NCI-H146 treated with DMSO at 0.1 percent for 48 hours (cell line): ENCODE measurements around the gene PCNX2.

ENCODE experiments used
- DNase-seq: peaks from one replicate; lab custom pipeline; 2025; ENCODE audit not compliant: unreplicated experiment; lab: John Stamatoyannopoulos, UW

The PCNX2 gene

DNA sequence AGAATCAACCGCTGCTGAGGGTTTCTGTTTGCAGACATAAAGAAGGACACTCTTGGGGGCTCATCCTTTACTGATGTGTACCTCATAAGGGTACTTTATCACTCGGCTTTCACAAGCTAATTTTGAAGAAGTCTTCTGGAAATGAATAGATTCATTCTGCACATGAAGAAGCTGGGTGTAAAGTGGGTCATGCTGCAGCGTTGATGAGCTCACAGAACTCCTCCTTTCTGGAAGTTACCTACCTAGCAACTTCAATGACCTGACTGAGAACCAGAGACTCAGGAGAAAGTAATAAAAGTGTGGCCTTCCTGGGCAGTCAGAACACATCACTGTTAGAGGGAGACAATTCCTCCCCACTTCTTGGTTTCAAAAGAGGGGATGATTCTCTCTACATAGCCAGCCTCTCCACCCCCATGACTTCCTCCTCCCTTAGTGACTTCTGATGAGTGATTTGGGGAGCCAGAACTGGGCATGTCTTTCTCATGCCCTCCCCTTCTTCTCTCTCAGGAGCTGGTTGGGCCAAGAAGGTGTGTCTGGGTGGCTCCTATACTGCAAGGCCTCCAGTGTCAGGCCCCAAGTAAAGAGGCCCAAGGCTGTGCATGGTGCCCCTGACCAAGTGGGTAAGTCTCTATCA, 27.0 kb downstream of the PCNX2 start:
- DNase-seq: no peak

DNA sequence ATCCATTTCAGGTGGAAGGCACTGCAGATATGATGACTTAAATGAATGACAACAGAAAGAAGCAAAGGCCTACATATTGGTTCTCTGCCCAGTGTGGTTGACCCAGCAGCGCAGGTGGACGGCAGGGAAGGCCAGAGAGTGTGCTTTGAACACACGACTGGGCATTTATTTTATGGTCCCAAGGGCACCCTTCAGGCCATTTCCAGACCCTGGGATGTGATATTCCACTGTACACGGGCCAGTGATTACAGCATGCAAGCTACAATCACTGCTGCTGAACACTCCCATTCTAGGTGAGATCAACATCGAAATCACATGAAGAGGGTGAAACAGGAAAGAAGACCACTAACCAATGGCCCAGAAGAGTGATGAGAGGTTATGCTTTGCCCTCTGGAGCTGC, 33.8 kb downstream of the PCNX2 start:
- DNase-seq: no peak

DNA sequence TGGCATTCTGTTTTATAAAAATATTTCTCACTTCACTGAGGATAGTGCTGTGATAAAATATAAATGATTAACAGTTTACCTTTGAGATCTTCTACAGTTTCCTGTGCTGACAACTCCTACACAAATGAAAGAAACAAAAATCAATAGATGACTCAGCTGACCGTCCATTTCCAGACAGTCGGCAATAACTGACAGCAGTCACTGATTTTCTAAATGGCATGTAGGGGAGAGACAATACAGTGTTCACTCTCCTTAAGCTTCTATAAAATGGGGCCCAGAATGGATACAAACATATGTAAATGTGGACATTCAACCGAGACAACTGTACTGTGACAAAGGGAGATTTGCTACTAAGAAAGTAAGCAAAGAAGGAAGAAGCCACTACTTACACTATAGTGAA, 34.3 kb downstream of the PCNX2 start:
- DNase-seq: peak; percentile 9

DNA sequence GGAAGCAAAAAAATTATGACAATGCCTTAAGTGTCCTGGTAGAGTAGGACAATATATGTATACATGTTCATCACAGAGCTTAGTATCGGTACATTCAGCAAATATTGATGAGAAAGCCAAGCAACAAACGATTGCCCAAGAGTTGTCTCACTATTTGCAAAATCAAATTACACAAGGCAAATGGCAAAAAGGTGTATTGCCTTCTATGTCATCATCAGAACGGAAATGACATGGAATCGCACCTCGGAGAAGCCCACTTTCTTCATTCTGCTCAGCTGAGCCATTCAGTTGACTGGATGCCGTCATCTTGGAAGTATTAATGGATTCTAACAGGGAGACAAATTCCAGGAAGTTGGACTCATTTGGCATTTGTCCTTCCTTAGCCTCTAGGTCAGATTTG, 37.7 kb downstream of the PCNX2 start:
- DNase-seq: no peak

DNA sequence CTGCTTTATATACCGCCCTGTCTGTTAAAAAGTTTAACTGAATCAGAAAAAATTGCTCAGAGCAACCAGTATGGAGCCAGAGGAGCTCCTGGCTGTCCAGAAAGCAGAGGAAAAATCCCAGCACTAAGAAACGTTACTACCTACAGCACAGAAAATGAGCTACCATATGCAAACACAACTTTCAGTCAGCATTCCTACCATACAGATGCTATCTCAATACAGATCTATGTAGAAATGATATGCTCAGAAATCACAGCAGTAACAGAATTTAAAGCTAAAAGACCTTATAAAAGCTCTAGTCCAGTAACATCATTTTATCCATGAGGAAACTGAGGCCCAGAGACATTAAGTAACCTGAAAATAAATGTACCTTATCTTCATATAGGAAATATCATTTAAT, 38.7 kb downstream of the PCNX2 start:
- no peak for DNase-seq

DNA sequence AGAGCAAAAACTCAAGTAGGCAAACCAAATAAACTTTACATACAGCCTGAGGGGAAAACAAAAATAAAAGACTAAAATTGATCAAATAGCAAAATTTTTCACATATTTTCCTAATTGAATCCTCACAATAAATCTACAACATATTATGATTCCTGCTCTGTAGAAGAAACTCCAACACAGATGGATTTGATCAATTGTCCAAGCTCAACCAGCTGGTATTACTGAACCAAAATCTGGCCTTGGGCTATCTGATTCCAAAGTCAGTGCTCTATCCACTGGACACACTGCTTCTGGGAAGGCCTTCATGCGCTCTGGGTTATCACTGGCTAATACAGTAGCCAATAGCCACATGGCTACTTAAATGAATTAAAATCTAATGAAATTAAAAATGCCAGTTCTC, 39.3 kb downstream of the PCNX2 start:
- no peak for DNase-seq

DNA sequence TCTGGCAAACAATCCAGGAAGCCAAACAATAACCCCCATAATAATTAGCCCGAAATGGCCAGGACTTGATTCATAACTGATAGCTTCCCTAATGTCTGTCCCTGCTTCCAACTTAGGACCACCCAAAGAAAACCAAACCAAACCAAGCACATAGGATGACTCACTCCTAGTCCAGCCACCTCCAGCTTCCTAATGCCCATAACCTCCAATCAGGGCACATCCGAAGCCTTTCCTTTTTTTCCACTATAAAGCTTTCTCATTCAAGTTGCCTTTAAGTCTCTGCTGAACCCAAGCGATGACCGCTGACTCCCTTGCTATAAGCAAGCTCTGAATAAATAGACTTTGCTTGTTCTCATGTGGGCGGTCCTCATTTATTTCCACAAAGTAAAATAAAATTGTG, 40.4 kb downstream of the PCNX2 start:
- no peak for DNase-seq

DNA sequence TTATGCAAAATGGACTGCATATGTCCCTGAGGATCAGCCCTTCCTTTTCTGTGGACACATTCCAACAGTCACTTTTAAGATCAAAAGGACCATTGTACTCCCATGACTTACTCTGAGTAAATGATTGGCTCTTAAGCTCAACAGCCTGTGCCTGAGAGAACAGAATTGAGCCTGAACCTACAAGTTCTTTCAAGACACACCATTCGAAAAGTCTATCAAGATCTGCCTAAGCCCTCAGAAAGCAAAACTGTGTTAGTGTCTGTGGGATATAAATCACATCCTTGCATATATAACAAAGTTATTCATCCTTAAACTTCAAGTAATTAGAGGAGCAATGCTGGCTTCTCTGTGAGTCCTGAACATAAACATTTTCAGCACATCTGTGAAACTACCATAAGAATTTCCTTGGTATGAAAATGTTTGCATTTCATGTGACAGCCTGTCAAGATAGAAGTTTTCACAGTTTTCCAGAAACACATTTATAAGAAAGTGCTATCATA, 41.6 kb downstream of the PCNX2 start:
- no peak for DNase-seq

DNA sequence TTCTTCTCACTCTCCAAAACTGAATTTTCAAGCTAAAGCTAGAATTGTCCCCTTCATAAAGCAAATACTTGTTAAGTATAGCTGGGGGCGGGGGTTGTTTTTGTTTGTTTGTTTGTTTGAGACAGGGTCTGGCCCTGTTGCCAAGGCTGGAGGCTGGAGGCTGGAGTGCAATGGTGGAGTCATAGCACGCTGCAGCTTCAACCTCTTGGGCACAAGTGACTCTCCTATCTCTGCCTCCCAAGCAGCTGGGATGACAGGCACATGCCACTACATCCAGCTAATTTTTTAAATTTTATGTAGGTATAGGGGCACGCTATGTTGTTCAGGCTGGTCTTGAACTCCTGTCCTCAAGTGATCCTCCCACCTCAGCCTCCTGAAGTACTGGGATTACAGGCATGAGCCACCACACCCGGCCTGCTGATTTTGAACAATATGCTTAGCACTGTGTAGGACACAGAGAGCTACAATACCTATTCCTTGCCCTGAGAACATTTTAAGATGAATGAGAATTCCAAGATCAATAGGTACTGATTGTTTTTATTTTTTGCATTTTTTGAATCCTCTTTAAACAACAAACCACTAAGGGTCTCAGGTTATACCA, 42.2 kb downstream of the PCNX2 start:
- no peak for DNase-seq

DNA sequence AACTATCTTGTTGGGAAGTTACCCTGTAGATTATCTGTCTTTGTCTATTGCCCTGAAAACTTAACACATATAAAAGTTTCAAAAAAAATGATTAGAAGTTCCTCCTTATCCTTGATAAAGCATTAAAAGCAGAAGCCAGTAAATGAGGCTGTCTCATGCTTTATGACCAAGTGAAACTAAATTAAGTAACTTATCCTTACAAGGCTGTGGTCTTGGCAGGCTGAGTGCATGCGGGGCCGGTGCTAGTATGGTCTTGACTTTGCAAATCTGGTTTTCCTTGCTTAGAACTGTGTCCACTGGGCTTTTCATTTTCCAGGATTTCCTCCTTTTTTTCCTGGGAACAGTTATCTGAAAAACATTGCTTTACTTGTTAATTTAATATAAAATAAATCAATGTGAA, 43.1 kb downstream of the PCNX2 start:
- DNase-seq: no peak

DNA sequence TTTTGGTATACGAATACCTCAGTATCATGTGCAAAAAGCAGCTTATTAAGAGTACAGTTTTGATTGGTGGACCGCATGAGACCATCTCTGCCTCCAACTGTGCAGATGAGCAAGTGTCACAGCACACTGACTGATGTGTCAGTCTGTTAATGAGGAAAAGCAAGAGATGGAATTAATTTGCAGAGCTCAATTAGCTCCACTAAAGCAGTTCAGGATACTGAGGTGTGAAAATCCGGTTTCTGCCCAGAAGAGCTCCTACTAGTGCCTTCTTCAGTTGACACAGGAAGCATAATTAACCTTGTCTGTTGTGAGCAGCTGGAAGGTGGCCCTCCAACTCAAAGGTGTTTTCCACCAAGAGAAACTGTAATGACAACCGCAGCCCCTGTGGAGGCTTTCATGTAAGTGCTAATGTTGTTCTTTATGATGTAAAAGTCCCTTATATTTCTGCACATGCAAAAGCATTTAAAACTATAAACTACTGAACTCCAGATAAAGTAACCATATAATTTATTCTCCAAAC, 44.3 kb downstream of the PCNX2 start:
- no peak for DNase-seq

DNA sequence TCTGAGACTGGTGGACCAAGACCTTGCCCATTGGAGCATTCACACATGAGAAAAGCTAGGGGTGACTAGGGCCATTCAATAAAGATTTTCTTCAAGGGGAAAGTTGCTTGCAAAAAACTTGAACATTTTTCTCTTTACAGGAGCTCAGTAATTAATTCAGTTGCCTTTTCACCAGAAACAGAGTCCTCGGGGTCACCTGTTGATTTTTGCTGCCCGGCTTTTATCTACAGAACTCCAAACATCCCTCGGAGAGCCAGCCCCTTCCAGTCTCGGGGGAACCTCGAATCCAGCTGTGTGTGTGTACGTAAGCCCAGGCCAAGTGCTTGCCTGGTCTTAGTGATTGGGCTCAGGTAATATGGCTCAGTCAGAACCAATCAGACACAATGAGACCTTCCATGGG, 47.5 kb downstream of the PCNX2 start:
- DNase-seq: no peak

DNA sequence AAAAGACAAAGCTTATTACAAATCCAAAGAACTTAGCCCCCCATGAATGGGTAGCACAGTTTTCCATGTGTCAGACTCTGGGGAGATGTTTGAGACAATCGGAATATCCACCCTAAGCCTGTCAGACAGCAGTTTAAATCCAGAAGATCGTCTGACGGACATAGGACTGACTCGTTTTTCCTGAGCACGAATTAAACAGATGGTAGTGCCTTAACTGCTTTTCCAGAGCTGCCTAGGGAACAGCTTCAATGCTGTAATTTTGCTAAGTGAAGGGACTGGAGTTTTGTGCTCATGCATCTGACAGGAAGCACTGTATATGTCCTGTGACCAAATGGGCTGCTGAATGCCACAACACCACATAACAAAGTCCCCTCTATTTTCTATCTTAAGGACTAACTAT, 48.6 kb downstream of the PCNX2 start:
- DNase-seq: no peak

DNA sequence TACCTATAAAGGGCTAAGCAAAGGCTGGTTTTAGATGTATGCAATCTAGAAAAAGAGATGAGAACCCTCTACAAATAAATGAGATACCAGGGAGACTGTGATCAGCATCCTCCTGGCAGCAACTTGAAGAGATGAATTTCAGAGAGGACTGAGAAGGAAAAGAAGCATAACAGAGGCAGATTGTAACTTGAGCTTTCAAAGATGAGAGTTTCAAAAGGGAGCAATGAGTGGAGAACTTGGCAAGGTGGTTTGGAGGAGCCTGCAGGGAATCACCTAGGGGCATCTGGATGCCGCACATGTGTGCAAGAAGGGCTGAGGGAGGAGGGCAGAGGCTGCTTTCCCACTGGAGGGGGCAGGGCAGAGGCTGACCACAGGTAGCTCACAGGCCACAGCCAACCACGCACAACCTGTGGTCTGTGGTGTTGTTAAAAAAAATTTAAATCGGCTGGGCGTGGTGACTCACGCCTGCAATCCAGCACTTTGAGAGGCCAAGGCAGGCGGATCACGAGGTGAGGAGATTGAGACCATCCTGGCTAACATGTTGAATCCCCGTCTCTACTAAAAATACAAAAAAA, 50.2 kb downstream of the PCNX2 start:
- DNase-seq: no peak

DNA sequence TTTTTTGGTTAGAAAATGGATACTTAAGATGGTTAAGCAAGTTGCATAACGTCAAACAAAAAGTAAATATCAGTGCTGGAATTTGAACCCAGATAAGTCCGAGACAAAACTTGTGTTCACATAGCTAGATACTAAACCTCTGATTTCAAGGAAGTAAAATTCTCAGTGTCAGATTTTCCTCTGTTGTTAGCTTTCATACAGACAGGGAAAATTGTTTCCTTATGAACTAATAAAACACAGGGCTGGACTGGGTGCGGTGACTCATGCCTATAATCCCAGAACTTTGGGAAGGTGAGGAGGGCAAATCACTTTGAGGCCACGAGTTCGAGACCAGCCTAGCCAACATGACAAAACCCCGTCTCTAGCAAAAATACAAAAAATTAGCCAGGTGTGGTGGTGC, 51.3 kb downstream of the PCNX2 start:
- DNase-seq: no peak

DNA sequence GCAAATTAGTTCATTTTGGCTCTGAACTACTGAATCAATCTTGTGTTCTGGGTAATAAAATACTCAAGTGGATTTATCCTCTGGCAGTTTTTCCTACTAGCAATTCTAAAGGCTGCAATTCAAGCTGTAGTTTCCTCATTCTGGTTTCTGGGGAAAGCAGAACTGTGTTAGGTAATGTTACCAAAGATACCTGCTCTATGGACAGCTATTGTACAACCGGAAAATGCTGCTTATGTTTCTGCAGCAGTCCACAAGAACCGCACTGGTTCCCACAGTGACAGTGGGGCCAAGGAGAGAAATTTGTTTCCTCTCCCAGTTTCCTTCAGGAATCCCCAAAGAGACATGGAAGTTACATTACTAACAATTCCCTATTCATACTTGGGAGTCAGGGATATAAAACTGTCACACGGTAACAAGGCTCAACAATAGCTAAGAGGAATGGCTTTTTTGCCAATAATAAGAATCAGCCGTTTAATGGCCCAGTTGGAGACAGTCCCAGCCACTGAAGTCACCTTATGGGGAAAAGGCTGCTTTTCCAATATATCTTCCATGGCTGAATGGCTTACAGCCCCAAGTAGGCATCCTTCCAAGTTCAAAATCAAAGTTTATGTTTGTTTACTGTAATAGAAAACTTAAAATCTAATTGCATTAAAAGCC, 52.6 kb downstream of the PCNX2 start:
- no peak for DNase-seq

DNA sequence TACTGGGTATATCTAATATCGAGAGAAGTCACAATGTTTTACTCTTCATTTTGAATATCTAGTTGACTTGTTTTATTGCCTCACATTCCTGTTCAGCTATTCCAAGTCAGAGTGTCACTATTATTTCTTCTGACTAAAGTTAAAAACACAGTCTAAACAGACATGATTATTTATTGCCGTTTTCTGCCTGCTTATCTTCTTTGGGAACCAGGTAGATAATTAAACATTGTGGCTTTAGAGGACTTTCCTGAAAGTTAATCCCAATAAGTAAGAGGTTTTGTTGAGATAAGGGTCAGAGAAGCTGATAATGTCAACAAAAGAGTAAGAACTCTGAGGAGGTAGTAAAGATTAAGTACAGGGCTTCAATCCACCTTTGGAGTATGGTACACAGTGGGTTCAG, 53.8 kb downstream of the PCNX2 start:
- no peak for DNase-seq

DNA sequence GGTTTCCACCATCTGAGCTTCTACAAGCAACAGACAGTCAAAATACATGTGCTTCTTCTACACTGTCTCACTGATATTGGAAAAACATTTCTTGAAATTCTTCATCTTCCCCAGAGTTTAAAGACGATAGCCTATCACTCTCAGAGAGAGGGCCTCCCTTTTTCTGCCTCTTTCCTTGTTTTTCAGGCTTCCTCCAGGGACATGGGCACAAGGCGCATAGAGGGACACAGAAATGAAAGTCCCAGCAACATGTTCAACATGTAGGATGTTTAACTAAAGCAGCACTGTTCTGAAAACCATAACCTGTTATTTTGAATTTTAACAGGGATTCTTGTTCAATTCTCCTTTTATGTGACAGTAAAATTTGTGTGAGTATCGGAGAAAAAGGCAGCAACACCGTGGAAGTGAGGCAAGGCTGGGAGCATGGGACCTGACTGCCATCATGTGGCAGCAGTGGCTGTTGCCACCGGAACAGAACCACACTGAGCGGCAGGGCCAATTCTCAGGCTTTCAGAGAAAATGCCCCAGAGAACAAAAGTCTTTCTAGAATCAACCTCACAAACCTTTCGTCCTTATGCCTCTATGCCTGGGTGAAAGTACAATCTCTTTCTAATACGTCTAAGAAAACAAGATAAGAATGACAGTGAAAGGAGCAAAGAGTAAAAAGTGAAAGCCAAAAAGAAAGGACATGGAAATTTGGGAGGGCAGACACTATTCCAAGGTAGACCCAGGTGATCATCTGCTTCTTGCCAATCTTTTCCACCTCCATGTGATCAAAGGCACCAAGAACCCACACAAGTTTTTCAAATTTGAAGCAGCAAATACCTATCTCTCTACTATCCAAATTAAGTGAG, 54.5 kb downstream of the PCNX2 start:
- no peak for DNase-seq

DNA sequence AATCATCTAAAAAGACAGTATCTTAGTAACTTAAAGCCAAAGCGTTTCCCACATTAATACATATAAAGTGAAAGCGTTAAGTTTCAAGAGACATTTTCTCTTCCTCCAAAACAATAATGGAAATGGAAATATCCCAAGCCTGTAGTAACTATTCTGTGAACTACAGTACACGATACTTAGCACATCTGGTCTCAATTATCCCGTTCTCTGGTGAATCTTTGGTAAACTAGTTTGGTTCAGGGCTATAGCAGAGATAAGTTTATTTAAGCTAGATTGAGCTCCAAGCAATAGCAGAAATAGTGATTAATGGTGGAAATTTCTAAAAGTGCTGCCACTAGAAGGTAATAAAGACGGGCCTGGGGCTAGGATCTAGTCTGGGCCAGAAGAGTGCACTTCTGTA, 55.2 kb downstream of the PCNX2 start:
- DNase-seq: no peak

DNA sequence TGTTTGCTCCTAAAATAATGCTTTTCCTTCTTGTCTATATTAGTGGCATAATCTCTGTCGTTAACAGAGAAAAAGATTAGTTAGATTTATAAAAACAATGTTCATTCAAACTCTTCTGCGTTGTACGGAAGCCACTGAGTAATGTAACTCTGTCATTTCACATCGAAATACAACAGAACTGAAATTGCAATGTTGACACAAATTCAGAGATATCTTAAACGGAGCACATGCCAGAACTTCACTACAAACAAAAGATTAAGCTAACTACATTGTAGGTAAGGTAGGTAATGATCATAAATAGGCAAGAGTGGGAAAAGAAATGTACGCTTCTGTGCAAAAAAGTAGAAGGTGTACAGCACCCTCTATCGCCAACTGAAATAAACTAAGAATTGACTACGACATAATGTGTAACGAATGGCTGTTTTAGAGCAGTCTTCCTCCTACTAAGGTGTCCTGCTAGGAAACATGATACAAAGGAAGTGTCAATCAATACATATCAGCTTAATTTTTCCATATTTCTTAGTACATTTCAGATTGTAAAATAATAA, 56.6 kb downstream of the PCNX2 start:
- no peak for DNase-seq

DNA sequence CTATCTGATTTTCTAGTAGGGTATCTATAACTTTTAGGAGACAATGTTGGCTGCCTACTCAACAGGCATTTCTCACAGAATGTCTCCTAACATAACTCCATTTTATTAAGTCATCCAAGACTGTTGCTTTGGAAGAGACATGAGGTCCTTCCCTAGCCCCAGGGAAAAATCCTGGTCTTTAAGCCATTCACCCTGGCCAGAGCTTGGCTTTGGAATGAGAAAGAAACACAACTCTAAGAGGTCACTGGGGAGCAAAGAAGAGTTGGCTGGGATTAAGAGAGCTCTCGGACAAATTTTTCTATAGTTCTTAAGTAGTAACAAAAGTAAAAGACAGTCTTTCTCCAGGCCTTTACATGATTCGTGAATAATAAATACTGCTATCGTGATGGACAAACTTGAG, 57.9 kb downstream of the PCNX2 start:
- no peak for DNase-seq
